ENCODE data around the gene RGMB. TPM values are rescaled to one million over a fixed set of nuclear protein-coding genes. Genes with fewer than 3 reads are reported as not detected.

The RGMB gene
- total RNA-seq, 1 experiment from 2014 or later = 19.3 TPM

DNA sequence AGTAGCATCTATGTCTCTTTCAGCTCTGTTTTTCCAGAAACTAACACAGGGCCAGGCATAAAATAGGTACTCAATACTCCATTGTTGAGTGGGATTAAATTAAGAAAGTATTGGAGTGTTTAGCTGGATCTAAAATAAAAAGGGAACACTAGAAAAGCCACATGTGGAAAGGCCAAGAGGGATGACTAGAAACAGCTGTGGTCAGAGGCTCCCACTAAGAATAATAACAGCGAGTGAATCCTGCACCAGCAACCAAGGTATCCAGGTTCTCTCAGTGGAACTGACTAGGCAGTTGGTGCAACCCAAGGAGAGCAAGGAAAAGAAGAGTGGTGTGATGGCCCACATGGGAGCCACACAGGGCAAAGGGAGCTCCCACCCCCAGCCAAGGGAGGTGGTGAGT, 31.5 kb upstream of the RGMB start:
- H2BK12ac ChIP-seq (ENCODE audit: insufficient read length, low read depth, low read length) = no peak overlapping the region
- no peak overlapping the region for H3K4me2 ChIP-seq (ENCODE audit: insufficient read depth, insufficient read length, low read length)
- no peak overlapping the region for H3K56ac ChIP-seq (ENCODE audit: insufficient read length, low read depth, low read length)
- no peak overlapping the region for H2AK5ac ChIP-seq (ENCODE audit: insufficient read length, low read length)
- Mint-ChIP-seq H3K4me1 (peaks cover 2 to 18% of the 10 kb centered on the region in 2 experiments; a peak in 3 of 4 replicates), H3K36me3 (ENCODE audit: insufficient read depth in 1 of 3, low read depth in 3 of 3) (peaks cover 3 to 15% (median 4%) of the 10 kb centered on the region in 3 experiments; a peak in 5 of 7 replicates), H3K4me3 (no peak overlapping the region), H3K9me3 (peaks cover 15 to 25% of the 10 kb centered on the region in 2 experiments), H3K27me3 (ENCODE audit: low read depth) (no peaks in the 10 kb centered on the region), H3K27ac (no peak overlapping the region)
- no peaks in the 10 kb centered on the region for H3K23me2 ChIP-seq (ENCODE audit: insufficient read length, low read depth, low read length, poor library complexity, severe bottlenecking)
- H4K20me1 ChIP-seq (ENCODE audit: control insufficient read depth, insufficient read depth, insufficient read length) = no peaks in the 10 kb centered on the region
- H3K9ac ChIP-seq (ENCODE audit: extremely low read depth, insufficient read length, low read length) = no peak overlapping the region
- no peak overlapping the region for H4K5ac ChIP-seq (ENCODE audit: insufficient read length, low read depth, low read length)
- H3K4ac ChIP-seq (ENCODE audit: low read depth, low read length) = no peak overlapping the region
- H3K79me1 ChIP-seq (ENCODE audit: insufficient read depth, low read depth, low read length, poor library complexity, severe bottlenecking) = no peaks in the 10 kb centered on the region
- H3K79me2 ChIP-seq (ENCODE audit: insufficient read depth, low read length) = no peaks in the 10 kb centered on the region
- no peak overlapping the region for H2BK15ac ChIP-seq (ENCODE audit: low read depth, low read length)
- H3K14ac ChIP-seq (ENCODE audit: insufficient read depth, low read length) = no peak overlapping the region
- no peaks in the 10 kb centered on the region for H3K4me1 ChIP-seq (ENCODE audit: insufficient read depth, low read length)
- no peaks in the 10 kb centered on the region for H3K9me3 ChIP-seq (ENCODE audit: control insufficient read depth, low read depth, low read length)
- H2AFZ ChIP-seq (ENCODE audit: low read length) = no peak overlapping the region
- H2BK5ac ChIP-seq (ENCODE audit: insufficient read length, low read length) = no peak overlapping the region
- no peak overlapping the region for H3K27ac ChIP-seq (ENCODE audit: insufficient read length, low read depth, low read length)
- no peak for DNase-seq
- no peak overlapping the region for H2BK120ac ChIP-seq (ENCODE audit: low read depth, low read length, poor library complexity, severe bottlenecking)
- no CpG with 5 or more reads among the region's 1 CpG for WGBS (ENCODE audit: extremely low coverage, insufficient read length, low lambda C conversion rate)
- H4K8ac ChIP-seq (replicated peaks; ENCODE audit: insufficient read length, low read depth, low read length) = no peak overlapping the region
- H3K23ac ChIP-seq (ENCODE audit: insufficient read length, low read depth, low read length) = no peak overlapping the region
- TF ChIP-seq, protein P1, sequence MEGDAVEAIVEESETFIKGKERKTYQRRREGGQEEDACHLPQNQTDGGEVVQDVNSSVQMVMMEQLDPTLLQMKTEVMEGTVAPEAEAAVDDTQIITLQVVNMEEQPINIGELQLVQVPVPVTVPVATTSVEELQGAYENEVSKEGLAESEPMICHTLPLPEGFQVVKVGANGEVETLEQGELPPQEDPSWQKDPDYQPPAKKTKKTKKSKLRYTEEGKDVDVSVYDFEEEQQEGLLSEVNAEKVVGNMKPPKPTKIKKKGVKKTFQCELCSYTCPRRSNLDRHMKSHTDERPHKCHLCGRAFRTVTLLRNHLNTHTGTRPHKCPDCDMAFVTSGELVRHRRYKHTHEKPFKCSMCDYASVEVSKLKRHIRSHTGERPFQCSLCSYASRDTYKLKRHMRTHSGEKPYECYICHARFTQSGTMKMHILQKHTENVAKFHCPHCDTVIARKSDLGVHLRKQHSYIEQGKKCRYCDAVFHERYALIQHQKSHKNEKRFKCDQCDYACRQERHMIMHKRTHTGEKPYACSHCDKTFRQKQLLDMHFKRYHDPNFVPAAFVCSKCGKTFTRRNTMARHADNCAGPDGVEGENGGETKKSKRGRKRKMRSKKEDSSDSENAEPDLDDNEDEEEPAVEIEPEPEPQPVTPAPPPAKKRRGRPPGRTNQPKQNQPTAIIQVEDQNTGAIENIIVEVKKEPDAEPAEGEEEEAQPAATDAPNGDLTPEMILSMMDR (conservative IDR thresholded peaks at IDR 0.05) = no peak
- no peak overlapping the region for H3K18ac ChIP-seq (ENCODE audit: insufficient read length, low read depth, low read length)
- H3T11ph ChIP-seq (ENCODE audit: low read length) = no peak overlapping the region
- H3K27me3 ChIP-seq (ENCODE audit: insufficient read depth, low read length) = no peaks in the 10 kb centered on the region
- H2BK20ac ChIP-seq (ENCODE audit: low read depth, low read length, poor library complexity, severe bottlenecking) = no peak overlapping the region
- no peak overlapping the region for H4K91ac ChIP-seq (ENCODE audit: insufficient read length, low read depth, low read length)
